ENCODE data around the gene VPS18. TPM values are rescaled to one million over a fixed set of nuclear protein-coding genes. Genes with fewer than 3 reads are reported as not detected.

Gene VPS18
- total RNA-seq, 1 experiment from 2014 or later = 12.6 TPM

GRCh38 chr15:40925495-40925862 lies 31.2 kb downstream of the VPS18 start:
- H3K36me3 ChIP-seq (ENCODE audit: insufficient read depth, low read length) = no peaks in the 10 kb centered on the region
- H3K9ac ChIP-seq (ENCODE audit: low read length) = no peak overlapping the region
- H3K79me2 ChIP-seq (ENCODE audit: low read length) = no peaks in the 10 kb centered on the region
- H3K27me3 ChIP-seq (ENCODE audit: low read length) = no peaks in the 10 kb centered on the region
- H3K4me2 ChIP-seq (ENCODE audit: low read depth, low read length, poor library complexity, severe bottlenecking) = no peak overlapping the region
- H4K20me1 ChIP-seq (ENCODE audit: insufficient read depth, low read depth, low read length) = no peaks in the 10 kb centered on the region
- H3K9me2 ChIP-seq (replicated peaks; ENCODE audit: insufficient read depth, low read length) = no peaks in the 10 kb centered on the region
- no peak overlapping the region for H3K27ac ChIP-seq (ENCODE audit: low read length)
- no peak overlapping the region for H3K4me3 ChIP-seq (ENCODE audit: low read length)
- peaks cover 32% of the 10 kb centered on the region for H3K4me1 ChIP-seq (ENCODE audit: low read length)
- DNase-seq = no peak
- no peak overlapping the region for H2AFZ ChIP-seq (ENCODE audit: low read length)
- H3K9me3 ChIP-seq (ENCODE audit: low read length) = no peaks in the 10 kb centered on the region

- Histone ChIP-seq H3K27me3 (ENCODE audit: low read length) (no peaks in the 10 kb centered on the region), H3K27ac (ENCODE audit: low read length) (no peak overlapping the region), H3K9me2 (replicated peaks; ENCODE audit: insufficient read depth, low read length) (no peaks in the 10 kb centered on the region), H3K9me3 (ENCODE audit: low read length) (no peaks in the 10 kb centered on the region), H4K20me1 (ENCODE audit: insufficient read depth, low read depth, low read length) (no peaks in the 10 kb centered on the region), H3K79me2 (ENCODE audit: low read length) (no peaks in the 10 kb centered on the region), H3K36me3 (ENCODE audit: insufficient read depth, low read length) (no peaks in the 10 kb centered on the region), H3K4me2 (ENCODE audit: low read depth, low read length, poor library complexity, severe bottlenecking) (peak overlapping the region; percentile 20), H3K4me1 (ENCODE audit: low read length) (peaks cover 36% of the 10 kb centered on the region), H3K9ac (ENCODE audit: low read length) (no peak overlapping the region), H3K4me3 (ENCODE audit: low read length) (no peak overlapping the region), H2AFZ (ENCODE audit: low read length) (no peak overlapping the region)
- no peak for DNase-seq
Measured at GRCh38 chr15:40925863-40926658, 31.8 kb downstream of the VPS18 start.

GRCh38 chr15:40926659-40927494 lies 32.6 kb downstream of the VPS18 start:
- Histone ChIP-seq H3K9me2 (replicated peaks; ENCODE audit: insufficient read depth, low read length) (no peaks in the 10 kb centered on the region), H3K9ac (ENCODE audit: low read length) (no peak overlapping the region), H2AFZ (ENCODE audit: low read length) (no peak overlapping the region), H4K20me1 (ENCODE audit: insufficient read depth, low read depth, low read length) (no peaks in the 10 kb centered on the region), H3K36me3 (ENCODE audit: insufficient read depth, low read length) (no peaks in the 10 kb centered on the region), H3K4me3 (ENCODE audit: low read length) (peak overlapping the region; percentile 65; the same call in 1 of the 2 replicates), H3K79me2 (ENCODE audit: low read length) (no peaks in the 10 kb centered on the region), H3K9me3 (ENCODE audit: low read length) (no peaks in the 10 kb centered on the region), H3K4me2 (ENCODE audit: low read depth, low read length, poor library complexity, severe bottlenecking) (peak overlapping the region; percentile 91), H3K4me1 (ENCODE audit: low read length) (peaks cover 36% of the 10 kb centered on the region), H3K27ac (ENCODE audit: low read length) (no peak overlapping the region), H3K27me3 (ENCODE audit: low read length) (no peaks in the 10 kb centered on the region)
- DNase-seq = no peak

- H3K9me2 ChIP-seq (replicated peaks; ENCODE audit: insufficient read depth, low read length) = no peaks in the 10 kb centered on the region
- H2AFZ ChIP-seq (ENCODE audit: low read length) = no peak overlapping the region
- peaks cover 36% of the 10 kb centered on the region for H3K4me1 ChIP-seq (ENCODE audit: low read length)
- peak overlapping the region; percentile 54; the same call in 1 of the 2 replicates for H3K9ac ChIP-seq (ENCODE audit: low read length)
- H4K20me1 ChIP-seq (ENCODE audit: insufficient read depth, low read depth, low read length) = no peaks in the 10 kb centered on the region
- peak overlapping the region; percentile 91 for H3K4me2 ChIP-seq (ENCODE audit: low read depth, low read length, poor library complexity, severe bottlenecking)
- H3K27ac ChIP-seq (ENCODE audit: low read length) = no peak overlapping the region
- no peaks in the 10 kb centered on the region for H3K36me3 ChIP-seq (ENCODE audit: insufficient read depth, low read length)
- H3K79me2 ChIP-seq (ENCODE audit: low read length) = no peaks in the 10 kb centered on the region
- H3K27me3 ChIP-seq (ENCODE audit: low read length) = no peaks in the 10 kb centered on the region
- H3K9me3 ChIP-seq (ENCODE audit: low read length) = no peaks in the 10 kb centered on the region
- no peak for DNase-seq
- H3K4me3 ChIP-seq (ENCODE audit: low read length) = peak overlapping the region; percentile 65
Measured at GRCh38 chr15:40927495-40927872, 33.2 kb downstream of the VPS18 start.

- Histone ChIP-seq H3K27ac (ENCODE audit: low read length) (no peak overlapping the region), H3K9ac (ENCODE audit: low read length) (peak overlapping the region; percentile 54), H3K79me2 (ENCODE audit: low read length) (no peaks in the 10 kb centered on the region), H3K36me3 (ENCODE audit: insufficient read depth, low read length) (no peaks in the 10 kb centered on the region), H3K9me2 (replicated peaks; ENCODE audit: insufficient read depth, low read length) (no peaks in the 10 kb centered on the region), H3K4me2 (ENCODE audit: low read depth, low read length, poor library complexity, severe bottlenecking) (peak overlapping the region; percentile 91), H3K27me3 (ENCODE audit: low read length) (no peaks in the 10 kb centered on the region), H4K20me1 (ENCODE audit: insufficient read depth, low read depth, low read length) (no peaks in the 10 kb centered on the region), H3K4me3 (ENCODE audit: low read length) (peak overlapping the region; percentile 65), H3K4me1 (ENCODE audit: low read length) (peaks cover 36% of the 10 kb centered on the region), H2AFZ (ENCODE audit: low read length) (peak overlapping the region; percentile 43; the same call in 1 of the 2 replicates), H3K9me3 (ENCODE audit: low read length) (no peaks in the 10 kb centered on the region)
- DNase-seq = no peak
Measured at GRCh38 chr15:40927873-40928806, 33.9 kb downstream of the VPS18 start.

GRCh38 chr15:40928821-40929659 lies 34.8 kb downstream of the VPS18 start, which contains the start of gene DLL4:
Gene DLL4, plus strand, starts transcription at chr15:40929340. Its CDS starts 329 bp downstream, at chr15:40929669.
- Histone ChIP-seq H3K27ac (ENCODE audit: low read length) (no peak within 1 kb of the TSS), H3K27me3 (ENCODE audit: low read length) (no peaks in the 10 kb centered on the region), H4K20me1 (ENCODE audit: insufficient read depth, low read depth, low read length) (no peaks in the 10 kb centered on the region), H3K4me1 (ENCODE audit: low read length) (peaks cover 36% of the 10 kb centered on the region), H3K4me2 (ENCODE audit: low read depth, low read length, poor library complexity, severe bottlenecking) (peak within 1 kb of the TSS; percentile 91), H3K9ac (ENCODE audit: low read length) (peak within 1 kb of the TSS; percentile 54), H3K36me3 (ENCODE audit: insufficient read depth, low read length) (no peaks in the 10 kb centered on the region), H3K9me2 (replicated peaks; ENCODE audit: insufficient read depth, low read length) (no peaks in the 10 kb centered on the region), H3K4me3 (ENCODE audit: low read length) (peak within 1 kb of the TSS; percentile 65), H3K9me3 (ENCODE audit: low read length) (no peaks in the 10 kb centered on the region), H2AFZ (ENCODE audit: low read length) (peak within 1 kb of the TSS; percentile 43; the same call in 1 of the 2 replicates), H3K79me2 (ENCODE audit: low read length) (no peaks in the 10 kb centered on the region)
- peak; percentile 74 for DNase-seq

- Histone ChIP-seq H3K9ac (ENCODE audit: low read length) (0 out of 2 replicates have a peak overlapping the region, but pooled peaks have one; percentile 17), H3K4me3 (ENCODE audit: low read length) (peak overlapping the region; percentile 65)
Measured at GRCh38 chr15:40929660-40930429, 35.6 kb downstream of the VPS18 start.

More at GRCh38 chr15:40929660-40930429, 35.6 kb downstream of the VPS18 start:
- Histone ChIP-seq H3K9me2 (replicated peaks; ENCODE audit: insufficient read depth, low read length) (no peaks in the 10 kb centered on the region), H3K4me1 (ENCODE audit: low read length) (peaks cover 36% of the 10 kb centered on the region), H3K79me2 (ENCODE audit: low read length) (no peaks in the 10 kb centered on the region), H3K27me3 (ENCODE audit: low read length) (no peaks in the 10 kb centered on the region), H3K36me3 (ENCODE audit: insufficient read depth, low read length) (no peaks in the 10 kb centered on the region), H4K20me1 (ENCODE audit: insufficient read depth, low read depth, low read length) (no peaks in the 10 kb centered on the region), H2AFZ (ENCODE audit: low read length) (no peak overlapping the region), H3K9me3 (ENCODE audit: low read length) (no peaks in the 10 kb centered on the region), H3K4me2 (ENCODE audit: low read depth, low read length, poor library complexity, severe bottlenecking) (peak overlapping the region; percentile 91), H3K27ac (ENCODE audit: low read length) (no peak overlapping the region)
- DNase-seq = no peak
